ENCODE data around the gene ITGA11. TPM values are rescaled to one million over a fixed set of nuclear protein-coding genes. Genes with fewer than 3 reads are reported as not detected.

The ITGA11 gene
- total RNA-seq, 1 donor from 2014 or later = 23.5 TPM

DNA sequence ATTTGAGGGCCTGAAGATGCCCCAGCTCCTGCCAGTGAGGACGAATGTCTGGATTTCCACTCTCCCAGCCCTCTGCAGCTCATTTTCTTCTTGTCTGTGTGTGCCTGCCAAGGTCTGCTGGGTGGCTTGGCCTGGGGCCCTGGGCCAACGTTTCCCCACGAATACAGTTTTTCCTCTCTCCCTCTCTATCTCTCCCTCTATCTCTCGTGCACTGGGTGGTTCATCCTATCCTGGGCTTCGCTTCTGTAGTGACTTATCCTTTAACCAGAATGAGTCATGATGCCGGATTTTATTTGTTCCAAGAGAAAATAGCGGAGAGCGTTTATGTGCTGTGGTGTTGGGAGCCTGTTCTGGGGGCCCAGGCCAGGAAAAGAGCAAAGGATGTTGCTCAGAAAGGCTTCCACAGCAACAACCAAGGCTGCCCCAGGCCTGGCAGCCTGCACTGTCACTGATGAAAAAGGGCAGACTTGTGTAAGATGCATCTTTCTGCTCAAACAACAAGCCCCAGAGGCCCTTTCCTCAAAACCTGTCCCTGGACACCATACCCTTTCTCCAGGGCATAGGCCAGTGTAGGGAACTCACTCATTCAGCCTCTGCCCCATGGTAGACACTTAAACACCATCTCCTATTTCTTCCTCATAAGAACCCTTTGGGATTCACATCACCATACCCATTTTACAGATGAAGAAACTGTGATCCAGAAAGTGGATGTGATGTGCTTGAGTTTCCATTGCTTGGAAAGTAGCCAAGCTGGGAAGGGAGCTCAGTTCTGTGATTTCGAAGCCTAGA is 47.3 kb downstream of the ITGA11 start:
- DNase-seq = peak; percentile 58
- intact Hi-C loops (cut with micrococcal nuclease) = loop anchor here (5.0 kb wide), 1 partner anchor 77 kb away; no protein-coding TSS in a partner anchor
- peak; percentile 68 for ATAC-seq

GRCh38 chr15:68383161-68384074 is 48.5 kb downstream of the ITGA11 start:
- intact Hi-C loops (cut with micrococcal nuclease) = loop anchor here (5.0 kb wide), 1 partner anchor 76 kb away; no protein-coding TSS in a partner anchor
- peak; percentile 72 for ATAC-seq
- no peak for DNase-seq

GRCh38 chr15:68382286-68383007 is 49.5 kb downstream of the ITGA11 start:
- intact Hi-C loops (cut with micrococcal nuclease) = loop anchor here (5.0 kb wide), 1 partner anchor 75 kb away; no protein-coding TSS in a partner anchor

DNA sequence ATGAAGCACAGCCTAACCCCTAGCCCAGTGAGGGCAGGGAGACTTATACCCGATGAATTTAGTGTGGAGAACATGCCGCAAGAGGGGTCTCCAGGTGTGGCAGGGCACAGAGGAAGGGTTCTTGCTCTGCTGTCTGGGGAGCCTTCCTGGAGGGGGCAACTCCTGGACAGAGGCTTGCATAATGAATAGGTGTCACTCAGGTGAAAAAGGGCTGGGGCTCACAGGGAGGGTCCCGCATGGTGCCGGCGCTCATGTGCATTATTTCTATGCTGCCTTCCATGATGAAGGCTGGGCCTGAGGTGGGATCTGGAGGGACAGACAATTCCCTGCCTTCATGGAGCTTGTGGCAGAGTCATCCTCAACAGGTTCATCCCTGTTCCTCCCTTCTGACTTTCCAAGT is 51.5 kb downstream of the ITGA11 start:
- intact Hi-C loops (cut with micrococcal nuclease) = loop anchor here (5.0 kb wide), 1 partner anchor 73 kb away; no protein-coding TSS in a partner anchor
- DNase-seq (no peak), ATAC-seq (no peak)

More at GRCh38 chr15:68382286-68383007, 49.5 kb downstream of the ITGA11 start:
- ATAC-seq (no peak), DNase-seq (no peak)

DNA sequence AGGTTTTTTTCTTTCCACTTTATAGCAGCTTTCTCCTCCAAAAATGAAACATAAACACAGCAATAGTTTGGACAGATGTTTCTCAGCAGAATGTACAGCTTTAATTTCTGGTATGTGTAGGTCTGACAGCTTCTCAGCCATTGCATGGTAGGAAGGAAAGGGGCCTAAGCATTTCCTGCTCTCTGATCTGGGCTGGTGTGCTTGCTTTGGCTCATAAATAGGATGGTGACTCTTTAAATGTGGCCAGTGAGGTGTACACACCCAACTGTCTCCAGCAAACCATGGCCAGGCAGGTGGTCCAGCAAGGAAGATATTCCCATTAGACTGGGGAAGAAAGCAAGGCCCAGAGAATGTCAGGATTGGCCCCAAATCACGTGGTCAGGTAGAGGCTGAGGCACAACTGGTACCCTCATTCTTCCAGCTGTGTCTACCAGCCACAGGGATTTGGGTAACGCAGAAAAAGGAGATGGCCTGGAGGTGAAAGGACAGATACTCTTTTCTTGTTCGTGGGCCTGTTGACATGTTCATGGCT is 52.1 kb downstream of the ITGA11 start:
- no peak for ATAC-seq
- intact Hi-C loops (cut with micrococcal nuclease) = loop anchor here (5.0 kb wide), 1 partner anchor 73 kb away; no protein-coding TSS in a partner anchor
- DNase-seq = no peak

- intact Hi-C loops (cut with micrococcal nuclease) = no loop called here
- no peak for ATAC-seq
- DNase-seq = no peak
Measured at GRCh38 chr15:68379058-68379758, 52.8 kb downstream of the ITGA11 start.

DNA sequence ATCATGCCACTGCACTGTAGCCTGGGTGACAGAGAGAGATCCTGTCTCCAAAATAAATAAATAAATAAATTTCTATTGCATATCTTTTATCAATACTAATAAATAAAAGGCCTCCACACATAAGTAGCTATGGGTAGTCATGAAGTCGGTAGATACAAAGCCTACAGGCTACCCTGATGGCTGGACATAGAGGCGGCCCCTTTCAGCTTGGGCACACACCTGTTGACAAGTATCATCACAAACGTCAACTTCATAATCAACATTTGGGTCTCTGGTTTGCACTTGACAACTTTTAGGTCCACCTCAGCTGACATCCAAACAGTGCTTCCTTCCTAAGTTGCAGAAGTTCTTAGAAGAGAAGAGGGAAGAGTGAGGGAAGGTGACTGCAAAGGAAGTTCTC is 53.4 kb downstream of the ITGA11 start:
- intact Hi-C loops (cut with micrococcal nuclease) = no loop called here
- ATAC-seq = no peak
- DNase-seq = no peak

DNA sequence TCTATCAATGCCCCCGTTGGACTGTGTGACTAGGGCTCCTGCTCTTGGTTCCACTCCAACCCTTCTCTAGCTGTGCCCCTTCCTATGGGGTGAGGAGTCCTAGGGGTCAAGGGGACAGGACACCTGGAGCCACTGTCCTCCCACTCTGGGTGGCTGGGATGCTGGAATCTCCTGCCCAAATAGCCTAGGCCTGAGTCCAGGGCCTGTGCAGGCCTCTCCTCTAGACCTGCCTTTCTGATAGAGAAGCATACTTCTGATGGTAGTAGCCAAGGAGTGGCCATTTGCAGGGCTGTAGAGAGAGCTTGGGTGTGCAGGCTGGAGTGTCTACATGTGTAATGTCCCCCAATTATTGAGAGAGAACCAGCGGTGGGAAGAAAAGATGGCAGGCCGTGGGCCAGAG is 54.2 kb downstream of the ITGA11 start:
- intact Hi-C loops (cut with micrococcal nuclease) = no loop called here
- DNase-seq = no peak
- no peak for ATAC-seq

DNA sequence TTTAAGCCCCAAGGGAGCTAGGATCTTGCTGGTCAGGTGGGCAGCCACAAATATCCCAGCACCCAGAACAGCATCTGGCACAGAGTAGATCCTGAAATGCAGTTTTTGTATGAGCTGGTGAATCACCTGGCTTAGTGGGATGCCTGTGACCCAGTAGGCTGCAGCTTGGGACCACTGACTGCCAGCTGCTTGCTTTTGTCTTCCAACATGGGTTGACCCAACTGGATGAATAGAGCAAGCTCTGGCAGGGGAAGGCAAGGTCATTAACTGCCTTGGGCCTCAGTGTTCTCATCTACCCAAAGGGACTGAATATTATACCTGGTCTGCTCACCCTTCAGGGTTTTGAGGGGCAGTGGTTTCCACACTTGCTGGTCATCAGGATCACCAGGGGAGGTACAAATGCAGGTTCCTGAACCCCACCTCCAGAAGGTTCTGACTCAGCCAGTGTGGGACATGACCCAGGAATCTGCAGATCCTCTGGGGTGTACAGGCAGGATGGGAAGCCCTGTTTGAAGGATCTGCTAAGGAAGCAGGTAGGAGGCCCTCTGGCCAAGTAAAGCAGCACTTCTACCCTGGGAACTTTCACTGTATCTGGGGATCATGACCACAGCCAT is 55.4 kb downstream of the ITGA11 start:
- no peak for ATAC-seq
- DNase-seq = no peak
- intact Hi-C loops (cut with micrococcal nuclease) = no loop called here

DNA sequence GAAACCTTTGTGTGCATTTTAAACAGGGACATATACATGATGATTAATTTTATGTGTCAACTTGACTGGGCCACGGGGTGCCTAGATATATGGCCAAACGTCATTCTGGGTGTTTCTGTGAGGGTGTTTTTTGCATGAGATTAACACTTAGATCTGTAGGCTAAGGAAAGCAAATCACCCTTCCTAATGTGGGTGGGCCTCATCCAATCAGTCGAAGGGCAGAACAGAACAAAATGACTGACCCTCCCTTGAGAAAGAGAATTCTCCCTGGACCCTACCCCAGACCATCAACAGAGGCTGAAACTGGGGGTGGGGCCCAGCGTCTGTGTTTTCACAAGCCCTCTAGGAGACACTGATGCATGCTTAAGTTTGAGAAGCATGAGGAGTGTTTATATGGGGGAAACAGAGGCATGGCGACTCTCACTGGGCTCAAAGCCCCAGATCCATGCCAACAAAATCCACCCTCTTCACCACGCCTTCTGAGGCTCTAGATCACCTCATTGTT is 56.2 kb downstream of the ITGA11 start:
- intact Hi-C loops (cut with micrococcal nuclease) = no loop called here
- DNase-seq (no peak), ATAC-seq (no peak)

GRCh38 chr15:68375191-68375631 is 56.8 kb downstream of the ITGA11 start:
- ATAC-seq = no peak
- DNase-seq = no peak
- intact Hi-C loops (cut with micrococcal nuclease) = no loop called here

GRCh38 chr15:68374168-68374745 is 57.7 kb downstream of the ITGA11 start:
- no peak for ATAC-seq
- intact Hi-C loops (cut with micrococcal nuclease) = no loop called here
- DNase-seq = no peak

DNA sequence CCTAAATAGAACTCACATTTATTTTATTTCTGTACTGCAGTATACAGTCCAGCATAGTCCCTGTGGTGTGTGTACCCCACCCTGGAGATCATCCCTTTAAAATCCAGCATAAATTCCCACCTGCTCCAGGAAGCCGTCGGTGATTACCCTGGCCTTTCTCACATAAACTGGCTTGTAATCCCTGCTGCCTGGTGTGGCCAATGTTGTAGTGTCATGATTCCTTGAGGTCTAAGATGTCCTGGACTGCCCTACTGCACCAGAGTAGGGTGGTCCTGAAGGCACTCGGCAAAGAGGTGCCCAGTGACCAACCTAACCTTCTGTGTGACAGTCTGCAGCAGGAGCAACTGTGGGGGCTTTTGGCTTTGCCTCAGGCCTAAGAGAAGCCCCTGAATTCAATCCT is 58.9 kb downstream of the ITGA11 start:
- ATAC-seq = no peak
- no peak for DNase-seq
- intact Hi-C loops (cut with micrococcal nuclease) = no loop called here

DNA sequence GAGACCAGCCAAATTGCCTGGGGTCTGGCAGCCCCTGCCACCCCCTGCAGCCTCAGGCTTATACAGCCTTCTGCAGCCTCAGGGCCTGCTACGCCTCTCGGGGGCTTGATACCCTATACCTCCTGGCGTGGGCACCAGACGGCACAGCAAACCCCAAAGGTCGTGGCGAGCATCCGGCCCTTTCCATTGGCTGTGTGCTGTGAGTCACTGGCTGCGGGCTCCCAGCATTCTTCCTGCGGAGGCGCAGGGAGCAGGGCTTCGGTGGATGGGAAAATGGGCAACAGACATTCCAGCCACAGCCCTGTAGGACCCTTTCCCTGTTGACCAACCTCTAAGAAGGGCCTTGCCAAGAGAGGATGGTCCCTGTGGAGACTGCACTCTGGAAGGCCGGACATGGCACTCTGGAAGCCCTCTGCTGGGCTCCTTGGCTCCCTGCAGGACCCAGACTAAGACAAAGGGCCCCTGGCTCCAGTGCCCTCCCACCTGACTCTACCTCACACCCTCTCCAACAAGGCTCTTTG is 59.6 kb downstream of the ITGA11 start:
- intact Hi-C loops (cut with micrococcal nuclease) = no loop called here
- peak; percentile 64 for ATAC-seq
- peak; percentile 47 for DNase-seq

DNA sequence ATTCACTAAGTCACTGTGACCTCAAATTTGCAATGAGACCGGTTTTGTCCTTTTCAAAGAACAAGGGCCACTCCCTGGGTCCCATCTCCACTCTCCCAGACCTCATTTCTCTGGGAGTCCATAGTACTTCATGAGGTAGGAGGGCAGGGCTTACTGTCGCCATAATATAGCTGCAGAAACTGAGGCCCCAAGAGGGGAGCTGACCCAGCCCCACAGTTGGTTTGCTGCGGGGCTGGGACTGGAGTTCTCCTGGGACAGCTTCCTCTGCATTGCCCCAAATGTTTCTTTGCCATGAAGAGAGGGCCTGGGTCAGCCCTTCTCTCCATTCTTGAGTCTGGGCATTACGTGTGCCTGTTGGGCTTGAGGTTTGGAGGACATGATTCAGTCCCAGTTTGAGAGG is 60.1 kb downstream of the ITGA11 start:
- ATAC-seq (no peak), DNase-seq (no peak)
- intact Hi-C loops (cut with micrococcal nuclease) = no loop called here

- intact Hi-C loops (cut with micrococcal nuclease) = no loop called here
- DNase-seq = no peak
- peak; percentile 66 for ATAC-seq
Measured at GRCh38 chr15:68371160-68371559, 60.8 kb downstream of the ITGA11 start.

- intact Hi-C loops (cut with micrococcal nuclease) = no loop called here
- ATAC-seq (peak; percentile 29), DNase-seq (no peak)
Measured at GRCh38 chr15:68370768-68371151, 61.2 kb downstream of the ITGA11 start.

All from left ventricle myocardium superior (tissue), 1 donor.